ENCODE data around the gene ZNF652.

DNA sequence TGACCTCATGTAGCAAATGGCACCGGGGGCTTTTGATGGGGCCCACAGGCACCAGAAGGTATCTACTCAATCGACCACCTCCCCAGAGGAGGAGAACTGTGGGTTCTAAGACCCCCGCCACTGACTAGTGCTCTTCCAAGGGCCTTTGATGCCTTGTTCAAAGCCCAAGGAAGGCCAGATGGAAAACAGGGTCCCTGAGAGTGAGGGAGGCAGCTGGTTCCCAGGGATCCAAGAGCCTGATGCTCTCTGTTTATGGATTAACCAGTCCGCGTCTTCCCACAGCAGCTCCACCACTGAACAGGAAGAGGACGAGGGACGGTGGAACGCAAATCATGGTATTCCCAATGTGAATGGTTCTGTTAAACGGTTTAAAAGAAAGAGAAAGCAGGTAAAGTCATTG lies 45.0 kb upstream of the ZNF652 start:
- TF ChIP-seq, protein P1, sequence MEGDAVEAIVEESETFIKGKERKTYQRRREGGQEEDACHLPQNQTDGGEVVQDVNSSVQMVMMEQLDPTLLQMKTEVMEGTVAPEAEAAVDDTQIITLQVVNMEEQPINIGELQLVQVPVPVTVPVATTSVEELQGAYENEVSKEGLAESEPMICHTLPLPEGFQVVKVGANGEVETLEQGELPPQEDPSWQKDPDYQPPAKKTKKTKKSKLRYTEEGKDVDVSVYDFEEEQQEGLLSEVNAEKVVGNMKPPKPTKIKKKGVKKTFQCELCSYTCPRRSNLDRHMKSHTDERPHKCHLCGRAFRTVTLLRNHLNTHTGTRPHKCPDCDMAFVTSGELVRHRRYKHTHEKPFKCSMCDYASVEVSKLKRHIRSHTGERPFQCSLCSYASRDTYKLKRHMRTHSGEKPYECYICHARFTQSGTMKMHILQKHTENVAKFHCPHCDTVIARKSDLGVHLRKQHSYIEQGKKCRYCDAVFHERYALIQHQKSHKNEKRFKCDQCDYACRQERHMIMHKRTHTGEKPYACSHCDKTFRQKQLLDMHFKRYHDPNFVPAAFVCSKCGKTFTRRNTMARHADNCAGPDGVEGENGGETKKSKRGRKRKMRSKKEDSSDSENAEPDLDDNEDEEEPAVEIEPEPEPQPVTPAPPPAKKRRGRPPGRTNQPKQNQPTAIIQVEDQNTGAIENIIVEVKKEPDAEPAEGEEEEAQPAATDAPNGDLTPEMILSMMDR (IDR thresholded peaks at IDR 0.05) = no peak
- TF ChIP-seq POLR2A (IDR thresholded peaks at IDR 0.05) (no peak), POLR2AphosphoS5 (IDR thresholded peaks at IDR 0.05) (no peak)

All from prostate gland (tissue), 2 donors.